Adrenal gland (tissue), 5 donors: ENCODE results near the gene HEXA.

Experiments
- POLR2A ChIP-seq, 2 donors: fragments of 450-650 bp; IDR thresholded peaks; one replicate each; pipeline ENCODE4 v1.6.1; 2017; ENCODE audit warnings: antibody characterized with exemption in 2 of 2, mild to moderate bottlenecking in 2 of 2, moderate library complexity in 1 of 2
- TF ChIP-seq, protein P1 (sequence below), 6 experiments: fragments of 450-650 bp in 4 of 6; fragments of 200-600 bp in 2 of 6; sonication (generic) in 1 of 6; IDR thresholded peaks; 1 replicate in 5 of 6; 2 replicates in 1 of 6; pipeline versions ENCODE4 v1.5.1 to v1.8.0; 2016 to 2021; ENCODE audit warnings: antibody characterized with exemption in 6 of 6, mild to moderate bottlenecking in 2 of 6, moderate library complexity in 1 of 6
- donor health status: DM: no; HTN: no; CAD: no.

DNA sequence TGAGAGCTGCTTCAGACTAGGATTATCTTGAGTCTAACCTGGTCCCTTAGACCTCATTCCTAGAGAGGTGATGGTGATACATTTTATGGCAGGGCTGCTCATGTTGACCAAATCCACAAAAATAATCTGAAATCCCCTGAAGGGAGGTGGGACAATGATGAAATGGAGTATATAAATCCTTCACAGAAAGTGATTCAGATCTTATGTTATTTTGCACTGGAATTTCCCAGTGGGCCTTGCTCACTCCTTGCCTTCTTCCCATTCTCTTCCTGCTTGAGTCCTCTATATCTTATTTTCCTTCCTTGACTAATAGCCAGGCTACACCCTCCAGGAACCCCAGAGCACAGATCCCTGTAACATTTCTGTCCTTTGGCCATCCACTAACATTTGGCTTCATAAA, 11.9 kb upstream of the HEXA start:
- no peak for TF ChIP-seq POLR2A (IDR thresholded peaks at IDR 0.05)
- TF ChIP-seq, protein P1, sequence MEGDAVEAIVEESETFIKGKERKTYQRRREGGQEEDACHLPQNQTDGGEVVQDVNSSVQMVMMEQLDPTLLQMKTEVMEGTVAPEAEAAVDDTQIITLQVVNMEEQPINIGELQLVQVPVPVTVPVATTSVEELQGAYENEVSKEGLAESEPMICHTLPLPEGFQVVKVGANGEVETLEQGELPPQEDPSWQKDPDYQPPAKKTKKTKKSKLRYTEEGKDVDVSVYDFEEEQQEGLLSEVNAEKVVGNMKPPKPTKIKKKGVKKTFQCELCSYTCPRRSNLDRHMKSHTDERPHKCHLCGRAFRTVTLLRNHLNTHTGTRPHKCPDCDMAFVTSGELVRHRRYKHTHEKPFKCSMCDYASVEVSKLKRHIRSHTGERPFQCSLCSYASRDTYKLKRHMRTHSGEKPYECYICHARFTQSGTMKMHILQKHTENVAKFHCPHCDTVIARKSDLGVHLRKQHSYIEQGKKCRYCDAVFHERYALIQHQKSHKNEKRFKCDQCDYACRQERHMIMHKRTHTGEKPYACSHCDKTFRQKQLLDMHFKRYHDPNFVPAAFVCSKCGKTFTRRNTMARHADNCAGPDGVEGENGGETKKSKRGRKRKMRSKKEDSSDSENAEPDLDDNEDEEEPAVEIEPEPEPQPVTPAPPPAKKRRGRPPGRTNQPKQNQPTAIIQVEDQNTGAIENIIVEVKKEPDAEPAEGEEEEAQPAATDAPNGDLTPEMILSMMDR (IDR thresholded peaks at IDR 0.05): no peak
